NCI-H524 treated with DMSO at 0.1 percent for 48 hours (cell line): ENCODE results near the gene FCGR1A.
"Not testable (repeated sequence)": the region's sequence is repeated elsewhere in the genome, so short reads cannot be mapped to it uniquely, and the experiment has no call there.

Experiments used
- DNase-seq: peaks from one replicate; lab custom pipeline; 2025; lab: John Stamatoyannopoulos, UW

The FCGR1A gene

DNA sequence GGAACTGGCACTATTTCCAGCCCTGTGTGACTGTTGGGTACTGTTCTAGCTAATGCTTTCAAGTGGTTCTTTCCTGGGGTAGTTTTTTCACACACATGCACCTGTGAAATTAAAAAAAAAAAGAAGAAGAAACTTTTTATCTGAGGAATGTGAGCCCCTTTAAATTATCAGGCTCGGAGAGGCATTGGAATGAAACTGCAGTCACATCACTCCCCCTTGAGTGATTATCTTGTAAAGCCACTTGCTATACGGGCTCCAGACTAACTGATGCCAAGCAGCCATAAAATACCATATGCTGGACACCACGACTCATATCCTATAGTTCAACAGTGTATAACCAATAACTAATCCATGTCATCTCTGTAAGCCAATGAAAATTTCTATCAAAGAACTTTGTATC is 5.4 kb upstream of the FCGR1A start:
- not testable (repeated sequence) for DNase-seq

DNA sequence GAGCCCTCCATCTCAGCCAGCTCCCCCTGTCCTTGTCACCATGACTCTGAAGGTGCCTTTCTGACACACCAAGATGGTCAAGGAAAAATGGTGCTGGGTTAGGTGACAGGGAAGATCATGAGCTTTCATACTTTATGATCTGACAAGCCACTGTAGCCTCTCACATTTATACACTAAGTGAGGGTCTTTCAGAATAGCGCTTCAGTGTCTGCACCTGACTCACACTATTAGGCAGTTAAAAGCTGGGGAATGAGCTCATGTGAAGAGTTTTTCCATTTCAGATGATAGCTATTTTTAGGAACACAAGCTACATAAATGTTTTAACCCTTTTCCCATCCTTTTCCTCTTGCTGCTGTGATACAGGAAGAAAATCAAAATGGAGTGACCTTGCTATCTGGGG is 4.2 kb upstream of the FCGR1A start:
- not testable (repeated sequence) for DNase-seq

DNA sequence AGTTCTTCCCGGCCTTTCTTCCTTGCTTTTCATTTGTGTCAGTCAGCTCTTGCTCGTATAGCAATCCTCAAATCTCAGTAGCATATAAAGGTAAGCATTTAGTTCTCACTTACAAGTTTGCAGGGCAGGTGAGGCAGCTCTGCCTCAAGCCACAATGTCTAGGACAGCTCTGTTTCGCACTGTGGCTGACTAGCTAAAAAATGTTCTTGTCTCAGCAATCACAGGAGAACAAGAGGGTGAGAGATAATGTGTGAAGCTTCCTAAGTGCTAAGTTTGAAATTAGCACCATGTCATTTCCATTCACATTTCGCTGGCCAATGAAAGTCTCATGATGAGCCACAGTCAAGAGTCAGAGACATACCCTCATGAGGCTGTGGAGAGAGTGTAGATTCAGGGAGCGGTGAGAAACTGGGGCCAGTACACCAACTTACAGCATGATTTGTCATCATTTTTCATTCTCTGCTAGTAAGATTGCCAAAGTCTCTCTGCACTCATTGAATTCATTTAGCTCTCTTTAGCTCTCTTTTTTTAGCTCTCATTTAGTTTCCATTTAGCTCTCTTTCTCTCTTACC is 995 bp upstream of the FCGR1A start:
- not testable (repeated sequence) for DNase-seq

DNA sequence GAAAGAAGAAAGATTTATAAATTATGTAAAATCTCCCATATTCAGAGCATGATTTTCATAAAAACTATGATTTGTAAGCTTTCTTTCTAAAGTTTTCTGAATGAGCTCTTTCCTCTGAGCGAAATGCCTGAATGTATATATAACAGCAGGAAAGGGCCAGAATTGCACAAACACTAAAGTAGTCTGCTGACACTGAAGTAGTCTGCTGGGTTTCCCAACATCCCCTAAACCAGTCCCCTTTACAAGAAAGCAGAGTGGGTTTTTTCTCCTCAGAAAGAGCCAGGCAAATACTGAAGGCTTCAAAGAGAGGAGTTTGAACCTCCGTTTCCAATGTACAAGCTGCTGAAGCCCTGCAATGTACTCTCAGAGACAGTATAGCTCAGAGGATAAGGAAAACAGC is 795 bp downstream of the FCGR1A start:
- DNase-seq = not testable (repeated sequence)

DNA sequence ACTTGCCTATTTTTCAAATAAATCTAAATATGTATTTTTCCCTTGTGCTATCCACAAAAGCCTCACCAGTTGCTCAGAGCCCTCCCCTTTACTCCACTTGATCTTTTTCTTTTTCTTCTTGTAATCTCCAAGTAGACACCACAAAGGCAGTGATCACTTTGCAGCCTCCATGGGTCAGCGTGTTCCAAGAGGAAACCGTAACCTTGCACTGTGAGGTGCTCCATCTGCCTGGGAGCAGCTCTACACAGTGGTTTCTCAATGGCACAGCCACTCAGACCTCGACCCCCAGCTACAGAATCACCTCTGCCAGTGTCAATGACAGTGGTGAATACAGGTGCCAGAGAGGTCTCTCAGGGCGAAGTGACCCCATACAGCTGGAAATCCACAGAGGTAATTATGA is 1.4 kb downstream of the FCGR1A start:
- not testable (repeated sequence) for DNase-seq

DNA sequence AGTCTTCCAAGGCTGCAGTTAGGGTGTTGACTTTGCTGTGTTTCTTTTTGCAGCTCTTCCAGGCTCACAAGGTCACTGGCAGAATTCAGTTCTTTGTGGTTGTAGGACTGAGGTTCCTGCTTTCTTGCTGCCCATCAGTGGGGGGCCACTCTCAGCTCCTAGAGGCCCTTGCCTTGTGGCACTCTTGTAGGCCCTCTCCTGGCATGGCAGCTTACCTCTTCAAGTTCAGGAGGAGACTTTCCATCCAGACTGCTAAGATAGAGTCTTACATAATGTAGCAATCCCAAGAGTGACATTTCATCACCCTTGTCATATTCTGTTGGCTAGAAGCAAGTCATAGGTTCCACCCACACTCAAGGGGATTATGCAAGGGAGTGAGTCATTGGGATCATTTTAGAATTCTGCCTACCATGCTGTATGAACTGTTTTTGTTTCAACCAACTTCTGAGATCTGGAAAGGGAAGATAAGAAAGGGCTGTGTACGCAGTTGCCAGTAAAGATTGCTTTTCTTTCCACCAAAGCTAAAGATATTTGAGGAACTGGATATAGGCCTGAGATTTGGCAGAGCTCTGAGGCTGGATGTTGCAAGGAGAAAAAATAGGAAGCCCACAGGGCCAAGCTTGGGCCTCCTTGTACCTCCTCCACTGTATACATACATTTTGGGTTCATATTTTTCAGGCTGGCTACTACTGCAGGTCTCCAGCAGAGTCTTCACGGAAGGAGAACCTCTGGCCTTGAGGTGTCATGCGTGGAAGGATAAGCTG is 5.4 kb downstream of the FCGR1A start:
- DNase-seq = not testable (repeated sequence)

DNA sequence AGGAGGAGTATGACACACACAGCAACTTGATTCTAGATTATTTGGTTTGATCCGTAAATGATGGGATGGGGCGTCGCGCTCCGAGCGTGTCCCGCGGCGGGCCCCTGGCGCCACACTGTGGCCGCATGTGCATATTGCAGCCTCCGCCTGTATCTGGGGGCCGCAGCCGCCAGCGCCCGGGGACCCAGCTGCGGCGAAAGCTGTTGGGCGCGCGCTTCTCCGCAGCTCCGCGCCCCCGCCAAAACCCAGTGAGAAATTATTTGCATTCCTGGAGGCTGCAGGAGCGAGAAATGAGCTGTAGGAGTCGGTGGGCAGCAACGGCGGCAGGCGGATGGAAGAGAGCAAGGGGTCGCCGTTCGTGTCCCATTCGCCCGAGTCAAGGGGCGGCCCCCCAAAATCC is 10.0 kb downstream of the FCGR1A start:
- not testable (repeated sequence) for DNase-seq

DNA sequence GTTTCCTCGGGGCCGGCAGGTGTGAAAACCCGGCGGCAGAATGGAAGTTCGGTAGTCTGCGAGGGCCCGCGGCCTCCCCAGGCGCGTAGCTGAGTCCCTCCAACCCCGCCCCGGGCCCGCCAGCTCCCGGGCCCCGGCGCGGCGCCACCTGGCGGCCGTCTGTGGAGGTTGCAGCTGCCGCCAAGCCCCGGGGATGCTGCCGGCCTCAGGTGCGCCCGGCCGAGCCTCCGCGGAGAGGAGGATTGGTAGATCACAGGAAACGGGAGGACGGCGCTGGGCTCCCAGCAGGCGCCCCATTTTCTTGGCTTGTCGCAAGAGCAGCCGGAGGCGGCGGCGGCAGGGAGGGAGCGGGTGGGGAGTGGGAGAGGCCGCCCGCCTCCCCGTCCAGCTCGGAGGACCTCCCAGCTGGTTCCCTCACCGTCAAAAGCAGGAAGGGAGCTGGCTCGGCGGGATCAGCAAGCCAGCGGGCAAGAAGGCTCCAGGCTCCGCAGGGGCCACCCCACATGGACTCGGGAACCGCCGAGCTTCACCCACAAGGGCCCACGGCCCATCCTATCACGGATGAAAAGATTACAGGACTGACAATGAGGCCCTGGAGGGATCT is 10.5 kb downstream of the FCGR1A start:
- DNase-seq = not testable (repeated sequence)

DNA sequence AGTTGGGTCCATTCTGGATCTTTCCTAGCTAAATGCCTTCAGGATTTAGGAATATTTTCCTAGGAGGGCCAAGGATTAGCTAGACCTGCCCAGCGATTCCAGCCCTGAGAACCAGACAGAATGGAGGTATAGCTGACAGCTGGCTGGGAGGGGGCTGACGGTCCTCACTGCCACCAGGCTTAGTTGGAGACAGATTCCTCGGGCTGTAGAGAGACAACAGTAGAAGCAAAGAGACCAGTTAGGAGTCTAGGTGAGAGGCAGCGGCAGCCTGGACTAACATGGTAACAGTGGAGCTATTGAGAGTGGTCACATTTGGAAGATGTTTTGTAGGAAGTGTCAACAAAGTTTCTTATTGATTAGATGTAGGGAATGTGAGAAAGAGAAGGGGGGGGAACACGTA is 11.4 kb downstream of the FCGR1A start:
- DNase-seq = not testable (repeated sequence)

DNA sequence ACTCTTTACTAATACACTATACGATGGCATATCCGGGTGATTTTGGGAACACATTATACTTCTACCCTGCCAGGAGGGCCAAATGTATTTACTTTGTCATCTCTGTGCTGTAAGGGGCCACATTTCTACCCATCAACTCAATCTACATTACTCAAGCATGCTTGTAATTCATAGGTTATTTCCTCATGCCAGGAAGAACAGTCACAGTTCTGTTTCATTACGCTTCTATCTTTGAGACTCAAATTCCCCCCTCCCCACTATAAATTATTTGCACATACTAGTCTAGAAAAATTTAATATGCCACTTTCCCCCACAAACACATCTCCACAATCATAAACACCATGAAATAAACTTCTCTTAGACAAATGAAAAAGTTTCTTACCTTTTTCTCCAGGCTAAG is 19.1 kb downstream of the FCGR1A start:
- DNase-seq = not testable (repeated sequence)

DNA sequence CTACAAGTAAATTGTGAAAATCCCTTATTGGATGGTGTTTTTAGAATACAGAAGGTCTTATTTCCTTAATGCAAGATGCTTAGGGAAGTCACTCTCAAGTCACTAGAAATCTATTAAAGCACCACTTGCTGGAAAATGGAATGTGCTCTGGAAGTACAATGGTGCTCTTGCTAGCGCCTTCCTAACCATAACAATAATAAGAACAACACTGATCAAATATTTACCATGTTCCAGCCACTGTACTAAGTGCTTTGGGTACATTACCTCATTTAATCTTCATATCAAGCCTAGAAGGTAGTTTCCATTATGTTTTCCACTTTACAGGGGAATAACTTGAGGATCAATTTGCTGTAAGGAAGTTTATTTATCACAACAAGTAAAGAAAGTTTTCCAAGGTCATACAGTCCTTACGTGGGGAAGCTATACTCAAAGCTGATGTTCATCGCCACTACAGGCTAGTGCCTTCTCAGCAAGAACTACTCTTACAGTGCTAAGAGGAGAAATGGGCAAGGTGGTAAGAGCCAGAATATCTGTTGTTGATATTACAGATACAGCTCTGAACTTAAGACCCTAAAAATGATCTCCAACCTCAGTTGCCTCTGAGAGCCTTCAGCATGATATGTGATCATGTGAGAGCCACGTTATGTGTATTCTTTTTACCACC is 22.1 kb downstream of the FCGR1A start:
- not testable (repeated sequence) for DNase-seq

DNA sequence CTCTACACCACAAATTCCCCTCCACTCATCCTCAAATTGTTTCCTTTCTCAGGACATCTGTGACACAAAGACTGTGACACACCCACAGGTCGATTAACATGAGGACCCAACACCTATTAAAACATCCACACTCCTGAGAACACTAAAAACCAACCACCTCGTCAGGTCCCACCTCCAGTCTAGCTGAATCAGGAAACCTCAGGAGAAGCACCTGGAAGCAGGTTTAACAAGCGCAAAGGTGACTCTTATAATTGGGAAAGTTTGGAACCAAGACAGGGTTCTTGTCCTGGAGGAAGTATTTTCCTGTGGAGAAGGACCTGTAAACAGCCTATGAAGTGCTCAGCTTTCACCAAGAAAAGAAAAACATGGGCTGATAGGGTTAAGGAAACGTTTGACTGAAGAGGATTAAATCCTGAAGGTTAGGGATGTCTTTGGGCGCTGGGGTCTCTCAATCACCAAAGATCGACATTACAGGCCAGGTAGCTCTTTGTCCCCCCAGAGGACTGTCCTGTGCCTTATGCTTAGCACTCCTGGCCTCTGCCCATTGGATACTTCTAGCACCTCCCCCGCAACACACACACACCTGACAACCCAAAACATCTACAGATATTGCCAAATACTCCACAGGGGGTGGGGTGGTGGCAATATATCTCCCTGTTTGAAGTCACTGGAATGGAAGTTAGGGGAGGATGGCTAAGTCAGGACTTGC is 28.4 kb downstream of the FCGR1A start:
- DNase-seq = not testable (repeated sequence)

DNA sequence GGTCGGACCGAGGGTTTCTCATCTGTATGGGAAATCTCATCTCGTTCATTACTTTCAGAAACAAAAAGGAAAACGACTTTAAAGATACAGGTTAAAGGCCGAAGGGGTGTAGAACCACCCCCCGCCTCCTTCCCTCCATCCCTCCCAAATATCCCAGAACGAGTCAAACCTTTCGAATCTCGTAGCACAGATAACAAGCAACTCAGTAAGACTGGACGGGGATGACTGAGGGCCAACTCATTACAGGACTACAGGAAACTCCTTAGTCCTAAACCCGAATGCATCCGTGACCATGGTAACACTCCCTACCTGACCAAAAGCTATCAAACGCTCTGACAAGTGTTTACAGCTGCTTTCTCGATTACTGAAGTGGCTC is 29.0 kb downstream of the FCGR1A start:
- DNase-seq = not testable (repeated sequence)

DNA sequence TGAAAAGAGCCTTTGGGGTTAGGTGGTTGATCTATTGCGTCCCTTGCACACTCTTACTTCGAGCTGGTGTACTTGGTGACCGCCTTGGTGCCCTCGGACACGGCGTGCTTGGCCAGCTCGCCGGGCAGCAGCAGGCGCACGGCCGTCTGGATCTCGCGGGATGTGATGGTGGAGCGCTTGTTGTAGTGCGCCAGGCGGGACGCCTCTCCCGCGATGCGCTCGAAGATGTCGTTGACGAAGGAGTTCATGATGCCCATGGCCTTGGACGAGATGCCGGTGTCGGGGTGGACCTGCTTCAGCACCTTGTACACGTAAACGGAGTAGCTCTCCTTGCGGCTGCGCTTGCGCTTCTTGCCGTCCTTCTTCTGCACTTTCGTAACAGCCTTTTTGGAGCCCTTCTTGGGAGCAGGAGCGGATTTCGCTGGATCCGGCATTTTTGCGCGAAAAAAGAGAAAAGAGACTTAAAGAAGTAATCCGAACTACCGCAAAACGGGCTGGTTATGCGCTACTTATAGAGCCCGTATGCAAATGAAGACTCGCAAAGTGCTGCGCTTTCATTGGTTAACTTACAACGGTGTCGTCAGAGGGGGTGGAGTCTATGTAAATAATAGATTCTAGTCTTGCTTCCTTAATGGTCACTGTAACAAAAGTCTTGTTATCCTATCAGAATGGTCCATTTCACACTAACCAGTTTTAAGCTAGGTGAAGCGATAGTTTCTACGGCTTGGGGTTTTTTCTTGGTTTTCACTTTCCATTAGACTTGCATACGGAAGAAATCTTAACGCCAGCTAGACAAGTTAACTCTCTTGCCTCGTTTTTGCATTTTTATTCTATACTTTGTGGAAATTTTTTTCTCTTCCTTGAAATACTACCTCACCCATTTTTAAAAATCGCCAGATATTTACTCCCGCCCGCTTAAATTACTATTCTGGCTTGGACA is 29.7 kb downstream of the FCGR1A start:
- DNase-seq = peak; percentile 78

DNA sequence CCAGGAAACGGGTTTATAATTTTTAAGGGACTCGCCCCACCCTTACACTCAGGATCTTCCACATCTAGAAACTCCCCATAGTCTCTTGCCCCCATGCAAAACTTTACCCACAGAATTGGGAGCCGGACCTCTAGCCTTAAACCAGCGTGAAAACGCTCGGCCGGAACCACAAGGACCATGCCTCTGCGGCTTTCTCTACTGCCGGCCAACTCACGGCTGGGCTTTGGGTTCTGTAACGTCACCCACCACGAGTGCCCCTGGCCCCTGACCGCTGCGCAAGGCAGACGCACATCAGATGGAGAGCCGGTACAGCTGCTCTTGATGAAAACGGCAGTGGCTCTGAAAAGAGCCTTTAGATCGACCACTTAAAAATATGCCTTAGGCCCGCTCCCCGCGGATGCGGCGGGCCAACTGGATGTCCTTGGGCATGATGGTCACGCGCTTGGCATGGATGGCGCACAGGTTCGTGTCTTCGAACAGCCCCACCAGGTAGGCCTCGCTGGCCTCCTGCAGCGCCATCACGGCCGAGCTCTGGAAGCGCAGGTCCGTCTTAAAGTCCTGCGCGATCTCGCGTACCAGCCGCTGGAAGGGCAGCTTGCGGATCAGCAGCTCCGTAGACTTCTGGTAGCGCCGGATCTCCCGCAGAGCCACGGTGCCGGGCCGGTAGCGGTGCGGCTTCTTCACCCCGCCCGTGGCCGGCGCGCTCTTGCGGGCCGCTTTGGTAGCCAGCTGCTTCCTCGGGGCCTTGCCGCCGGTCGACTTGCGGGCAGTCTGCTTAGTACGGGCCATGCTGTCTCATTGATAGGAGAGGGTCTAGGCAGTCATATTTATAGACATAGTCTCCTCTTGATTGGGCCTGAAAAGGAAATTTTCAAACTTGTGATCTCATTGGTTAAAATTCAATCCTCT is 30.7 kb downstream of the FCGR1A start:
- peak; percentile 44 for DNase-seq

DNA sequence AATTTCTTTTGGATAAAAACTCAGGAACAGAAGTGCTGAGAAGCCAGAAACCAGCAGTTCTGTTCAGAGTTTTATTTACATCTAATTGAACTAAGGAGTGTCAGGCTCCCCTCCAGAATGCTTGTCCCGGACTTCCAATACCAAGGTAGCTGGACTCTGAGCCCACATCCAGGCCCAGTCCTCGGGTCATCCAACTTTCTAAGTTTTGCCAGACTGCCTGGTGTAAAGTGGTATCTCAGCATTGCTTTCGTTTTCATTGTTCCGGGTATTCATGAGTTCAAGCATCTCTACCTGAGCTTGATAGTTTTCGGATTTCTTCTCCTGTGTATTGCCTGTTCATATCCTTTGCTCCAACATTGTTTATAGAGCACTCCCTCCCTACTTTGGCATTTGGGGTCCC is 37.9 kb downstream of the FCGR1A start:
- DNase-seq = not testable (repeated sequence)

DNA sequence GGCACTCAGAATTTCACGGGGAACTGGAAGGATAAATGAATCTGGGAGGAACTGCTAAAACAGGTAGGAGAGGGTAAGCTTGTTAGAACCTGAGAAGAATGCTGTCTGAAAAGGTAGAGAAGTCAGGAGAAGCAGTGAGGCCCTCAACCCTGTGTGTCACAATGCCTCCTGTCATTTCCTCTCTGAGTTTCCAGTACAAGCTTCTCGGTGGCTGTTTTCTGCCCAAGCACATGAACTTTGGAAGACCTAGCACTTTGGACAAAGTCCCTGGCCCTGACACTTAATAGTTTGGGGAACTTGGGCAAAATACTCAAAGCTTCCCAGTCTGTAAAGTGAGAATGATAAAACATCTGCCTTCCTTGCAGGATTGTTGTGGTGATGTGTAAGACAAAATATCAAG is 44.1 kb downstream of the FCGR1A start:
- DNase-seq = not testable (repeated sequence)

DNA sequence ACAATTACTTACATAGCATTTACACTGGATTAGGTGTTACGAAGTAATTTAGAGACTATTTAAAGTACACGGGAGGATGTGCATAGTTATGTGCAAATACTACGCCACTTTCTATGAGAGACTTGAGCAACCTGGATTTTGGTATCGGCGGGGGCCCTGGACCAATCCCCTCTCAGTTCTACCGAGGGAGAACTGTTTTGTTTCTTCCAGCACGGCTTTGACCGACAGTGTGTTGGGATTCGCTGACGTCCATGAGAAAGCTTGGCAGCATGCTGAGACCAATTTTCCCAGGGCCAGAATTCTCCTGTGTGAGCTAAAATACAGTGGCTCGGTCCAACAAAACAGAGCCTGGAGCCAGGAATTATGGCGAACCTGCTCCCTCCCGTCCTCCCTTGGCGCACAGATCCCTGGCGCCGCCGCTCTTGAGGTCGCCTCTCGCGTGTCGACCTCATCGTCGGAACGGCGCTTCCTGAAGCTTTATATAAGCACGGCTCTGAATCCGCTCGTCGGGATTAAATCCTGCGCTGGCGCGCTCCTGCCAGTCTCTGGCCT is 49.3 kb downstream of the FCGR1A start:
- not testable (repeated sequence) for DNase-seq

DNA sequence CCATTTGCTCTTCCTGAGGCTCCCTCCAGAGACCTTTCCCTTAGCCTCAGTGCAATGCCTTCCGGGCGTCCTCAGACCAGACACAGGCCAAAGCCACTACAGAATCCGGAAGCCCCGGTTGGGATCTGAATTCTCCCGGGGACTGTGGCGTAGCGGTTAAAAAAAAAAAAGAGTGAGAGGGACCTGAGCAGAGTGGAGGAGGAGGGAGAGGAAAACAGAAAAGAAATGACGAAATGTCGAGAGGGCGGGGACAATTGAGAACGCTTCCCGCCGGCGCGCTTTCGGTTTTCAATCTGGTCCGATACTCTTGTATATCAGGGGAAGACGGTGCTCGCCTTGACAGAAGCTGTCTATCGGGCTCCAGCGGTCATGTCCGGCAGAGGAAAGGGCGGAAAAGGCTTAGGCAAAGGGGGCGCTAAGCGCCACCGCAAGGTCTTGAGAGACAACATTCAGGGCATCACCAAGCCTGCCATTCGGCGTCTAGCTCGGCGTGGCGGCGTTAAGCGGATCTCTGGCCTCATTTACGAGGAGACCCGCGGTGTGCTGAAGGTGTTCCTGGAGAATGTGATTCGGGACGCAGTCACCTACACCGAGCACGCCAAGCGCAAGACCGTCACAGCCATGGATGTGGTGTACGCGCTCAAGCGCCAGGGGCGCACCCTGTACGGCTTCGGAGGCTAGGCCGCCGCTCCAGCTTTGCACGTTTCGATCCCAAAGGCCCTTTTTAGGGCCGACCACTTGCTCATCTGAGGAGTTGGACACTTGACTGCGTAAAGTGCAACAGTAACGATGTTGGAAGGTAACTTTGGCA is 50.0 kb downstream of the FCGR1A start:
- DNase-seq = not testable (repeated sequence)
